HEK293 (cell line): ENCODE results near the gene MYCN.

Experiments
- TCF7L2 ChIP-seq: IDR thresholded peaks from 2 replicates; pipeline ENCODE4 v1.6.1; 2011; ENCODE audit warnings: low read depth, mild to moderate bottlenecking, inconsistent platforms, low read length, moderate library complexity, borderline replicate concordance
- ZBTB21 ChIP-seq: fragments of 450-650 bp; formaldehyde crosslinking; IDR thresholded peaks from 2 replicates; pipeline ENCODE4 v1.5.1; 2017; ENCODE audit warnings: missing biosample characterization, missing genetic modification characterization
- ZBTB7A ChIP-seq: fragments of 450-650 bp; formaldehyde crosslinking; IDR thresholded peaks from 2 replicates; pipeline ENCODE4 v1.5.1; 2016; ENCODE audit warnings: low read depth, missing biosample characterization, missing genetic modification characterization
- ZNF140 ChIP-seq: fragments of 450-650 bp; formaldehyde crosslinking; IDR thresholded peaks from 2 replicates; pipeline ENCODE4 v1.5.1; 2016; ENCODE audit warnings: missing biosample characterization, missing genetic modification characterization
- ZNF274 ChIP-seq, 2 experiments: fragments of 200-500 bp in 1 of 2; fragments of 450-650 bp in 1 of 2; sonication (Bioruptor generic) in 1 of 2; formaldehyde crosslinking in 1 of 2; IDR thresholded peaks; 2 replicates each; pipeline versions ENCODE4 v1.5.1 to v1.6.1; 2014 to 2016; ENCODE audit warnings: borderline replicate concordance in 1 of 2, inconsistent platforms in 1 of 2, low read length in 1 of 2, missing biosample characterization in 1 of 2, missing genetic modification characterization in 1 of 2
- ZNF596 ChIP-seq: fragments of 450-650 bp; IDR thresholded peaks from 2 replicates; pipeline ENCODE4 v1.5.0; 2018; ENCODE audit warnings: missing biosample characterization, mild to moderate bottlenecking, missing genetic modification characterization, moderate library complexity
- ZNF677 ChIP-seq: fragments of 450-650 bp; IDR thresholded peaks from 2 replicates; pipeline ENCODE4 v1.5.0; 2018; ENCODE audit warnings: missing biosample characterization, mild to moderate bottlenecking, missing genetic modification characterization, moderate library complexity
- ZNF701 ChIP-seq: fragments of 450-650 bp; formaldehyde crosslinking; IDR thresholded peaks from 2 replicates; pipeline ENCODE4 v1.5.1; 2016; ENCODE audit warnings: missing biosample characterization, missing genetic modification characterization
- ZNF777 ChIP-seq: fragments of 450-650 bp; formaldehyde crosslinking; IDR thresholded peaks from 2 replicates; pipeline ENCODE4 v1.5.1; 2017; ENCODE audit warnings: missing biosample characterization, missing genetic modification characterization, borderline replicate concordance
- ZNF792 ChIP-seq: fragments of 450-650 bp; formaldehyde crosslinking; IDR thresholded peaks from 2 replicates; pipeline ENCODE4 v1.5.1; 2016; ENCODE audit warnings: missing biosample characterization, missing genetic modification characterization
- TF ChIP-seq, protein P1 (sequence below): fragments of 450-650 bp; formaldehyde crosslinking; IDR thresholded peaks from 2 replicates; pipeline ENCODE4 v1.5.1; 2016; ENCODE audit warnings: missing biosample characterization, missing genetic modification characterization, low read depth
- TF ChIP-seq, protein P2 (sequence below): fragments of 450-650 bp; formaldehyde crosslinking; IDR thresholded peaks from 2 replicates; pipeline ENCODE4 v1.5.1; 2016; ENCODE audit warnings: missing biosample characterization, missing genetic modification characterization
- TF ChIP-seq, protein P3 (sequence below): fragments of 450-650 bp; formaldehyde crosslinking; IDR thresholded peaks from 2 replicates; pipeline ENCODE4 v1.5.1; 2017; ENCODE audit warnings: missing biosample characterization, missing genetic modification characterization
- TF ChIP-seq, protein P4 (sequence below): fragments of 450-650 bp; formaldehyde crosslinking; IDR thresholded peaks from 2 replicates; pipeline ENCODE4 v1.5.1; 2016; ENCODE audit warnings: missing biosample characterization, missing genetic modification characterization

DNA sequence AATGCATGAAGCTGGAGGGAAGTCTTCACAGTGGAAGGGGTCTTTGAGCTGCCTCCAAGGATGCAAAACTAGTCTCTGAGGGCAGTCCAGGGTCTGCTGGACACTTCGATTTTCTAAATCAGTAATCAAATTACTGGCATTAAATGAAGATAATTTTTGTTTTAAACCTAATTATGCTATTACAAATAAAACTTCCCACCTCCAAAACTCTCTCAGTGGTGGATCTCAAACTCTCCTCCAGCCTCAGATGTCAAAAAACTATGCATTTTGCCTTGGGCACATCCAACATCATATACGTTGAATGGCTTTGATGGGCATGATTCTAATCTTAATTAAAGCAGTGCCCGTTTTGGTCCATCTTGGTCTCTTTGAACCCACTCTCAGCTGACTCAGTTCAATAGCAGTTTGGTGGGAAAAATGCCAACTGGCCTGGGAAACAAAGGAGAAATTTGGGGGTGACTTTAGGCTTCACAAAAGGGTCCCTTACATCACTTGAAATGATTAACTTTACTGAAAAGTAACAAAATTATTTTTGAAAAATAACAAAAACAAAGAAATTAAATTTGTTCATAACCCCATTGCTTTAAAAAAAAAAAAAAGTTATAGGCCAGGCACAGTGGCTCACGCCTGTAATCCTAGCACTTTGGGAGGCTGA lies 5.9 kb upstream of the MYCN start:
- no peak for TF ChIP-seq ZNF777 (tag by site-specific recombination)
- no peak for TF ChIP-seq ZNF596 (tag by site-specific recombination)
- TF ChIP-seq, protein P1, sequence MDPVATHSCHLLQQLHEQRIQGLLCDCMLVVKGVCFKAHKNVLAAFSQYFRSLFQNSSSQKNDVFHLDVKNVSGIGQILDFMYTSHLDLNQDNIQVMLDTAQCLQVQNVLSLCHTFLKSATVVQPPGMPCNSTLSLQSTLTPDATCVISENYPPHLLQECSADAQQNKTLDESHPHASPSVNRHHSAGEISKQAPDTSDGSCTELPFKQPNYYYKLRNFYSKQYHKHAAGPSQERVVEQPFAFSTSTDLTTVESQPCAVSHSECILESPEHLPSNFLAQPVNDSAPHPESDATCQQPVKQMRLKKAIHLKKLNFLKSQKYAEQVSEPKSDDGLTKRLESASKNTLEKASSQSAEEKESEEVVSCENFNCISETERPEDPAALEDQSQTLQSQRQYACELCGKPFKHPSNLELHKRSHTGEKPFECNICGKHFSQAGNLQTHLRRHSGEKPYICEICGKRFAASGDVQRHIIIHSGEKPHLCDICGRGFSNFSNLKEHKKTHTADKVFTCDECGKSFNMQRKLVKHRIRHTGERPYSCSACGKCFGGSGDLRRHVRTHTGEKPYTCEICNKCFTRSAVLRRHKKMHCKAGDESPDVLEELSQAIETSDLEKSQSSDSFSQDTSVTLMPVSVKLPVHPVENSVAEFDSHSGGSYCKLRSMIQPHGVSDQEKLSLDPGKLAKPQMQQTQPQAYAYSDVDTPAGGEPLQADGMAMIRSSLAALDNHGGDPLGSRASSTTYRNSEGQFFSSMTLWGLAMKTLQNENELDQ (tag by site-specific recombination) = no peak
- no peak for TF ChIP-seq TCF7L2
- TF ChIP-seq, protein P2, sequence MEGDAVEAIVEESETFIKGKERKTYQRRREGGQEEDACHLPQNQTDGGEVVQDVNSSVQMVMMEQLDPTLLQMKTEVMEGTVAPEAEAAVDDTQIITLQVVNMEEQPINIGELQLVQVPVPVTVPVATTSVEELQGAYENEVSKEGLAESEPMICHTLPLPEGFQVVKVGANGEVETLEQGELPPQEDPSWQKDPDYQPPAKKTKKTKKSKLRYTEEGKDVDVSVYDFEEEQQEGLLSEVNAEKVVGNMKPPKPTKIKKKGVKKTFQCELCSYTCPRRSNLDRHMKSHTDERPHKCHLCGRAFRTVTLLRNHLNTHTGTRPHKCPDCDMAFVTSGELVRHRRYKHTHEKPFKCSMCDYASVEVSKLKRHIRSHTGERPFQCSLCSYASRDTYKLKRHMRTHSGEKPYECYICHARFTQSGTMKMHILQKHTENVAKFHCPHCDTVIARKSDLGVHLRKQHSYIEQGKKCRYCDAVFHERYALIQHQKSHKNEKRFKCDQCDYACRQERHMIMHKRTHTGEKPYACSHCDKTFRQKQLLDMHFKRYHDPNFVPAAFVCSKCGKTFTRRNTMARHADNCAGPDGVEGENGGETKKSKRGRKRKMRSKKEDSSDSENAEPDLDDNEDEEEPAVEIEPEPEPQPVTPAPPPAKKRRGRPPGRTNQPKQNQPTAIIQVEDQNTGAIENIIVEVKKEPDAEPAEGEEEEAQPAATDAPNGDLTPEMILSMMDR = no peak
- TF ChIP-seq, protein P3, sequence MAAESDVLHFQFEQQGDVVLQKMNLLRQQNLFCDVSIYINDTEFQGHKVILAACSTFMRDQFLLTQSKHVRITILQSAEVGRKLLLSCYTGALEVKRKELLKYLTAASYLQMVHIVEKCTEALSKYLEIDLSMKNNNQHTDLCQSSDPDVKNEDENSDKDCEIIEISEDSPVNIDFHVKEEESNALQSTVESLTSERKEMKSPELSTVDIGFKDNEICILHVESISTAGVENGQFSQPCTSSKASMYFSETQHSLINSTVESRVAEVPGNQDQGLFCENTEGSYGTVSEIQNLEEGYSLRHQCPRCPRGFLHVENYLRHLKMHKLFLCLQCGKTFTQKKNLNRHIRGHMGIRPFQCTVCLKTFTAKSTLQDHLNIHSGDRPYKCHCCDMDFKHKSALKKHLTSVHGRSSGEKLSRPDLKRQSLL (tag by site-specific recombination) = no peak
- no peak for TF ChIP-seq ZNF274 (IDR thresholded peaks at IDR 0.05; ENCODE audit: low read length)
- TF ChIP-seq ZNF274 (tag by site-specific recombination; IDR thresholded peaks at IDR 0.05; ENCODE audit: borderline replicate concordance) = no peak
- TF ChIP-seq ZNF701 = no peak
- TF ChIP-seq ZNF792 (tag by site-specific recombination) = no peak
- TF ChIP-seq ZBTB7A (tag by site-specific recombination) = no peak
- TF ChIP-seq, protein P4, sequence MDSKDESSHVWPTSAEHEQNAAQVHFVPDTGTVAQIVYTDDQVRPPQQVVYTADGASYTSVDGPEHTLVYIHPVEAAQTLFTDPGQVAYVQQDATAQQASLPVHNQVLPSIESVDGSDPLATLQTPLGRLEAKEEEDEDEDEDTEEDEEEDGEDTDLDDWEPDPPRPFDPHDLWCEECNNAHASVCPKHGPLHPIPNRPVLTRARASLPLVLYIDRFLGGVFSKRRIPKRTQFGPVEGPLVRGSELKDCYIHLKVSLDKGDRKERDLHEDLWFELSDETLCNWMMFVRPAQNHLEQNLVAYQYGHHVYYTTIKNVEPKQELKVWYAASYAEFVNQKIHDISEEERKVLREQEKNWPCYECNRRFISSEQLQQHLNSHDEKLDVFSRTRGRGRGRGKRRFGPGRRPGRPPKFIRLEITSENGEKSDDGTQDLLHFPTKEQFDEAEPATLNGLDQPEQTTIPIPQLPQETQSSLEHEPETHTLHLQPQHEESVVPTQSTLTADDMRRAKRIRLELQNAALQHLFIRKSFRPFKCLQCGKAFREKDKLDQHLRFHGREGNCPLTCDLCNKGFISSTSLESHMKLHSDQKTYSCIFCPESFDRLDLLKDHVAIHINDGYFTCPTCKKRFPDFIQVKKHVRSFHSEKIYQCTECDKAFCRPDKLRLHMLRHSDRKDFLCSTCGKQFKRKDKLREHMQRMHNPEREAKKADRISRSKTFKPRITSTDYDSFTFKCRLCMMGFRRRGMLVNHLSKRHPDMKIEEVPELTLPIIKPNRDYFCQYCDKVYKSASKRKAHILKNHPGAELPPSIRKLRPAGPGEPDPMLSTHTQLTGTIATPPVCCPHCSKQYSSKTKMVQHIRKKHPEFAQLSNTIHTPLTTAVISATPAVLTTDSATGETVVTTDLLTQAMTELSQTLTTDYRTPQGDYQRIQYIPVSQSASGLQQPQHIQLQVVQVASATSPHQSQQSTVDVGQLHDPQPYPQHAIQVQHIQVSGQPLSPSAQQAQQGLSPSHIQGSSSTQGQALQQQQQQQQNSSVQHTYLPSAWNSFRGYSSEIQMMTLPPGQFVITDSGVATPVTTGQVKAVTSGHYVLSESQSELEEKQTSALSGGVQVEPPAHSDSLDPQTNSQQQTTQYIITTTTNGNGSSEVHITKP = no peak
- no peak for TF ChIP-seq ZNF677 (tag by site-specific recombination)
- no peak for TF ChIP-seq ZBTB21
- TF ChIP-seq ZNF140 = no peak
